Astrocyte (in vitro differentiated cells and primary cell): ENCODE results near the gene NAIF1. TPM values are rescaled to one million over a fixed set of nuclear protein-coding genes. Genes with fewer than 3 reads are reported as not detected.

Experiments
- DNase-seq: peaks from one replicate; pipeline ENCODE4 v3.0.0-alpha.2; 2010; ENCODE audit warnings: low read depth
- FAIRE-seq: peaks from 2 replicates; lab custom pipeline; 2011; peaks lifted over from hg19 to GRCh38; lab: Jason Lieb, UNC
- H2AFZ ChIP-seq: 2 replicates; pipeline ENCODE4 v1.6.0; 2012; ENCODE audit warnings: low read depth, low read length, inconsistent platforms
- H3K27ac ChIP-seq: 2 replicates; pipeline ENCODE4 v1.5.1; 2011; ENCODE audit warnings: low read depth, low read length, inconsistent platforms
- H3K27me3 ChIP-seq: 2 replicates; pipeline ENCODE4 v1.6.0; 2011; ENCODE audit warnings: low read length, inconsistent platforms; ENCODE audit not compliant: insufficient read depth
- H3K36me3 ChIP-seq: 2 replicates; pipeline ENCODE4 v1.5.1; 2011; ENCODE audit warnings: low read length, inconsistent platforms; ENCODE audit not compliant: insufficient read depth
- H3K4me1 ChIP-seq: 2 replicates; pipeline ENCODE4 v1.5.1; 2011; ENCODE audit warnings: low read length, inconsistent platforms; ENCODE audit not compliant: insufficient read depth
- H3K4me2 ChIP-seq: 2 replicates; pipeline ENCODE4 v1.6.0; 2012; ENCODE audit warnings: low read length, inconsistent platforms
- H3K4me3 ChIP-seq: 2 replicates; pipeline ENCODE4 v1.5.1; 2011; ENCODE audit warnings: low read depth, mild to moderate bottlenecking, low read length, inconsistent platforms; ENCODE audit not compliant: insufficient read depth
- H3K79me2 ChIP-seq: 2 replicates; pipeline ENCODE4 v1.6.0; 2012; ENCODE audit warnings: mild to moderate bottlenecking, low read length, inconsistent platforms; ENCODE audit not compliant: insufficient read depth
- H3K9ac ChIP-seq: 2 replicates; pipeline ENCODE4 v1.6.0; 2012; ENCODE audit warnings: mild to moderate bottlenecking, low read length, inconsistent platforms
- H3K9me3 ChIP-seq: 2 replicates; pipeline ENCODE4 v1.5.1; 2012; ENCODE audit warnings: low read depth, mild to moderate bottlenecking, low read length, inconsistent platforms; ENCODE audit not compliant: insufficient read depth
- H4K20me1 ChIP-seq: 2 replicates; pipeline ENCODE4 v1.6.0; 2012; ENCODE audit warnings: low read length, inconsistent platforms; ENCODE audit not compliant: insufficient read depth
- H3K27ac Mint-ChIP-seq: one replicate; pipeline ENCODE4 v1.8.0; 2021; ENCODE audit warnings: mild to moderate bottlenecking, mixed read lengths; ENCODE audit not compliant: unreplicated experiment
- H3K27me3 Mint-ChIP-seq: one replicate; pipeline ENCODE4 v1.8.0; 2021; ENCODE audit warnings: low read depth, mixed read lengths; ENCODE audit not compliant: unreplicated experiment
- H3K36me3 Mint-ChIP-seq: one replicate; pipeline ENCODE4 v1.8.0; 2021; ENCODE audit warnings: low read depth, mixed read lengths; ENCODE audit not compliant: unreplicated experiment
- H3K4me1 Mint-ChIP-seq: one replicate; pipeline ENCODE4 v1.8.0; 2021; ENCODE audit warnings: low read depth, mixed read lengths; ENCODE audit not compliant: unreplicated experiment
- H3K4me3 Mint-ChIP-seq: one replicate; pipeline ENCODE4 v1.8.0; 2021; ENCODE audit warnings: mild to moderate bottlenecking, moderate library complexity, mixed read lengths; ENCODE audit not compliant: unreplicated experiment
- H3K9me3 Mint-ChIP-seq: one replicate; pipeline ENCODE4 v1.8.0; 2021; ENCODE audit warnings: mild to moderate bottlenecking, mixed read lengths; ENCODE audit not compliant: unreplicated experiment
- EZH2 ChIP-seq: IDR thresholded peaks from 2 replicates; pipeline ENCODE4 v1.6.1; 2012; ENCODE audit warnings: mild to moderate bottlenecking, low read length, inconsistent platforms; ENCODE audit not compliant: insufficient read depth
- total RNA-seq: library from RNA; stranded (reverse); gene quantifications from 2 replicates; pipeline ENCODE4 v1.2.1, GENCODE V29; 2021
- TF ChIP-seq, protein P1 (sequence below): IDR thresholded peaks from 2 replicates; pipeline ENCODE4 v1.5.1; 2011; ENCODE audit warnings: low read depth, mild to moderate bottlenecking, inconsistent platforms, low read length, moderate library complexity; ENCODE audit not compliant: insufficient read depth

NAIF1 gene
- total RNA-seq, 1 donor from 2014 or later: 10.2 TPM

- H3K4me2 ChIP-seq: no peak overlapping the region
- Mint-ChIP-seq H3K27me3 (no peaks in the 10 kb centered on the region), H3K27ac (no peak overlapping the region), H3K36me3 (no peaks in the 10 kb centered on the region), H3K4me1 (peaks cover 2% of the 10 kb centered on the region), H3K9me3 (no peaks in the 10 kb centered on the region), H3K4me3 (no peak overlapping the region)
- no peak overlapping the region for H3K9ac ChIP-seq
- no peaks in the 10 kb centered on the region for H3K27me3 ChIP-seq
- no peaks in the 10 kb centered on the region for H3K9me3 ChIP-seq
- TF ChIP-seq EZH2: no peak
- H3K36me3 ChIP-seq: no peaks in the 10 kb centered on the region
- H3K79me2 ChIP-seq: no peaks in the 10 kb centered on the region
- H4K20me1 ChIP-seq: no peaks in the 10 kb centered on the region
- H3K27ac ChIP-seq: no peak overlapping the region
- H2AFZ ChIP-seq: no peak overlapping the region
- H3K4me1 ChIP-seq: no peaks in the 10 kb centered on the region
- no peak overlapping the region for H3K4me3 ChIP-seq
- no peak for DNase-seq
- FAIRE-seq: no peak
Measured at GRCh38 chr9:128026773-128027541, 40.2 kb downstream of the NAIF1 start.

- no peaks in the 10 kb centered on the region for H3K36me3 Mint-ChIP-seq
- H3K9ac ChIP-seq: no peak overlapping the region
- no peak overlapping the region for H3K27ac Mint-ChIP-seq
- no peak overlapping the region for H3K4me3 ChIP-seq
- no peak for FAIRE-seq
- TF ChIP-seq EZH2: no peak
- TF ChIP-seq, protein P1, sequence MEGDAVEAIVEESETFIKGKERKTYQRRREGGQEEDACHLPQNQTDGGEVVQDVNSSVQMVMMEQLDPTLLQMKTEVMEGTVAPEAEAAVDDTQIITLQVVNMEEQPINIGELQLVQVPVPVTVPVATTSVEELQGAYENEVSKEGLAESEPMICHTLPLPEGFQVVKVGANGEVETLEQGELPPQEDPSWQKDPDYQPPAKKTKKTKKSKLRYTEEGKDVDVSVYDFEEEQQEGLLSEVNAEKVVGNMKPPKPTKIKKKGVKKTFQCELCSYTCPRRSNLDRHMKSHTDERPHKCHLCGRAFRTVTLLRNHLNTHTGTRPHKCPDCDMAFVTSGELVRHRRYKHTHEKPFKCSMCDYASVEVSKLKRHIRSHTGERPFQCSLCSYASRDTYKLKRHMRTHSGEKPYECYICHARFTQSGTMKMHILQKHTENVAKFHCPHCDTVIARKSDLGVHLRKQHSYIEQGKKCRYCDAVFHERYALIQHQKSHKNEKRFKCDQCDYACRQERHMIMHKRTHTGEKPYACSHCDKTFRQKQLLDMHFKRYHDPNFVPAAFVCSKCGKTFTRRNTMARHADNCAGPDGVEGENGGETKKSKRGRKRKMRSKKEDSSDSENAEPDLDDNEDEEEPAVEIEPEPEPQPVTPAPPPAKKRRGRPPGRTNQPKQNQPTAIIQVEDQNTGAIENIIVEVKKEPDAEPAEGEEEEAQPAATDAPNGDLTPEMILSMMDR: no peak
- H2AFZ ChIP-seq: no peak overlapping the region
- H3K9me3 Mint-ChIP-seq: no peaks in the 10 kb centered on the region
- H3K4me1 ChIP-seq: no peaks in the 10 kb centered on the region
- H3K4me3 Mint-ChIP-seq: no peak overlapping the region
- no peaks in the 10 kb centered on the region for H3K79me2 ChIP-seq
- H3K4me2 ChIP-seq: no peak overlapping the region
- peaks cover 2% of the 10 kb centered on the region for H3K4me1 Mint-ChIP-seq
- DNase-seq: no peak
- peaks cover under 1% of the 10 kb centered on the region for H3K27me3 Mint-ChIP-seq
- H3K27me3 ChIP-seq: no peaks in the 10 kb centered on the region
- no peak overlapping the region for H3K27ac ChIP-seq
- H4K20me1 ChIP-seq: no peaks in the 10 kb centered on the region
- H3K9me3 ChIP-seq: no peaks in the 10 kb centered on the region
- H3K36me3 ChIP-seq: no peaks in the 10 kb centered on the region
Measured at GRCh38 chr9:128026255-128026772, 40.8 kb downstream of the NAIF1 start.

DNA sequence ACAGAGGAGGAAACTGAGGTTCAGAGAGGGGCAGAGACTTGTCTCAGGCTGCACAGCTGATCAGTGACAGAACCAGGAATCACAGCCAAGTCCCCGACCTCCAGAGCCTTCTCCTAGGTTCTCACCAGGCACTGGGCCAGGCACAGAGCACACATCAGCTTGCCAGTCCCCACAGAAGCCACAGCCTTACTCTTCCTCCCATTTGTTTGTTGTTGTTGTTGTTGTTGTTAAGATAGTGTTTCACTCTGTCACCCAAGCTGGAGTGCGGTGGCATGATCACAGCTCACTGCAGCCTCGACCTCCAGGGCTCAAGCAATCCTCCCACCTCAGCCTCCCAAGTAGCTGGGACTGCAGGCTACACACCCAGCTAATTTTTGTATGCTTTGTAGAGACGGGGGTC lies 41.4 kb downstream of the NAIF1 start:
- FAIRE-seq (no peak), DNase-seq (no peak)
- Histone ChIP-seq H3K4me1 (no peaks in the 10 kb centered on the region), H3K9me3 (no peaks in the 10 kb centered on the region), H3K9ac (no peak overlapping the region), H3K79me2 (no peaks in the 10 kb centered on the region), H3K4me3 (no peak overlapping the region), H4K20me1 (no peaks in the 10 kb centered on the region), H3K36me3 (no peaks in the 10 kb centered on the region), H2AFZ (no peak overlapping the region), H3K27me3 (no peaks in the 10 kb centered on the region), H3K27ac (no peak overlapping the region), H3K4me2 (no peak overlapping the region)
- no peaks in the 10 kb centered on the region for H3K36me3 Mint-ChIP-seq
- peaks cover 2% of the 10 kb centered on the region for H3K4me1 Mint-ChIP-seq
- H3K9me3 Mint-ChIP-seq: peaks cover 2% of the 10 kb centered on the region
- no peak overlapping the region for H3K27ac Mint-ChIP-seq
- H3K4me3 Mint-ChIP-seq: no peak overlapping the region
- no peak for TF ChIP-seq EZH2
- TF ChIP-seq, protein P1: no peak
- peaks cover 5% of the 10 kb centered on the region for H3K27me3 Mint-ChIP-seq
